ENCODE results near the gene NOC2L.
"Not testable (repeated sequence)": the region's sequence is repeated elsewhere in the genome, so short reads cannot be mapped to it uniquely, and the experiment has no call there.

Gene NOC2L

GRCh38 chr1:997993-998744 lies 39.1 kb upstream of the NOC2L start:
- peaks cover 13% of the 10 kb centered on the region for H3K4me1 Mint-ChIP-seq
- no peak overlapping the region for H3K27ac Mint-ChIP-seq
- no peak for ATAC-seq
- peaks cover 40% of the 10 kb centered on the region for H3K27me3 Mint-ChIP-seq
- H3K4me3 Mint-ChIP-seq, result no peak overlapping the region
- DNase-seq, result peak; percentile 6
- no peaks in the 10 kb centered on the region for H3K36me3 Mint-ChIP-seq (ENCODE audit: low read depth)
- H3K9me3 Mint-ChIP-seq, result no peaks in the 10 kb centered on the region

- H3K27ac Mint-ChIP-seq, result no peak overlapping the region
- ATAC-seq (no peak), DNase-seq (no peak)
- H3K4me3 Mint-ChIP-seq, result no peak overlapping the region
- H3K27me3 Mint-ChIP-seq, result peaks cover 36% of the 10 kb centered on the region
- H3K9me3 Mint-ChIP-seq, result no peaks in the 10 kb centered on the region
- H3K4me1 Mint-ChIP-seq, result peaks cover 17% of the 10 kb centered on the region
- H3K36me3 Mint-ChIP-seq (ENCODE audit: low read depth), result no peaks in the 10 kb centered on the region
Observed at GRCh38 chr1:997713-997992, 38.6 kb upstream of the NOC2L start.

DNA sequence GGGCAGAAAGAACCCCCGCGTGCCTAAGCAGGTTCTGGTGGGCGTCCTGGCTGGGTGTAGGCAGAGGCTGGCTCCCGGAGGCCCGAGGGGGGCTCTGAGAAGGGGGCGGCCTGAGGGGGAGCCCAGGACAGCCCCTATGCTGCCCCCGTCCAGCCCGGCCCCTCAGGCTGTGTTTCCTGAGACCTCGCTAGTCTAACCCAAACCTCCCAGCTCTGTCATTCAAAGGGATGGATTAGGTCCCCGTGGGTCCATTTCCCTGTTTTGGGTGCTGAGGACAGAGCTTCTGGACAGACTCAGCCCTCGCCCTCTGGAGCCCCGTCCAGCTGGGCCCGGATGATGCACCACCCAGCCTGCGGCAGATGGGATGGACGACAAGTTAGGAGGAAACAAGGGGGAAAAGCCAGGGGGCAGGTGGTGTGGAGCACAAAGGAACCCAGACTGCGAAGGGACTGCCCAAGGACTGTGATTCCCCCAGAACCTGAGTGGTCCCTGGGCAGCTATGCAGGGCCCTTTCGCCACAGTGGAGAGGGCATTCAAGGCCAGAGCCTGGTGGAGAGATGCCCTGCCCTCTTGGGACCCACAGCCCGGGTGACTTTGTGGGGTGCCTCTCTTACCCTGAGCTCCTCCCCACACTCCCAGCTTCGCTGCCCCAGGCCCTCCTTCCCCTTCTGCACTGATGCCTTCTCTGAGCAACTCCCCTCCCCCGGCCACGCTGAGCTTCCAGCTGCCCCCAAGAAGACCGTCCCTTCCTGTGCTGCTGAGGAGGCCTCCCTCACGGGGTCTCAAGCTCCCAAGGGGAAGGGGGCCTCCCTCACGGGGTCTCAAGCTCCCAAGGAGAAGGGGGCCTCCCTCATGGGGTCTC lies 38.0 kb upstream of the NOC2L start:
- H3K27ac Mint-ChIP-seq, result no peak overlapping the region
- H3K4me1 Mint-ChIP-seq, result peaks cover 23% of the 10 kb centered on the region
- H3K36me3 Mint-ChIP-seq (ENCODE audit: low read depth), result no peaks in the 10 kb centered on the region
- no peak for ATAC-seq
- H3K4me3 Mint-ChIP-seq, result no peak overlapping the region
- H3K9me3 Mint-ChIP-seq, result no peaks in the 10 kb centered on the region
- DNase-seq, result no peak
- peaks cover 35% of the 10 kb centered on the region for H3K27me3 Mint-ChIP-seq

GRCh38 chr1:995665-996633 lies 36.9 kb upstream of the NOC2L start:
- H3K27ac Mint-ChIP-seq, result no peak overlapping the region
- H3K4me3 Mint-ChIP-seq, result no peak overlapping the region

GRCh38 chr1:994546-994945 lies 35.5 kb upstream of the NOC2L start:
- ATAC-seq, H3K4me3 Mint-ChIP-seq: not testable (repeated sequence)

More at GRCh38 chr1:995665-996633, 36.9 kb upstream of the NOC2L start:
- H3K36me3 Mint-ChIP-seq (ENCODE audit: low read depth), result no peaks in the 10 kb centered on the region
- no peaks in the 10 kb centered on the region for H3K9me3 Mint-ChIP-seq
- DNase-seq (no peak), ATAC-seq (no peak)
- peaks cover 34% of the 10 kb centered on the region for H3K27me3 Mint-ChIP-seq
- H3K4me1 Mint-ChIP-seq, result peaks cover 30% of the 10 kb centered on the region

DNA sequence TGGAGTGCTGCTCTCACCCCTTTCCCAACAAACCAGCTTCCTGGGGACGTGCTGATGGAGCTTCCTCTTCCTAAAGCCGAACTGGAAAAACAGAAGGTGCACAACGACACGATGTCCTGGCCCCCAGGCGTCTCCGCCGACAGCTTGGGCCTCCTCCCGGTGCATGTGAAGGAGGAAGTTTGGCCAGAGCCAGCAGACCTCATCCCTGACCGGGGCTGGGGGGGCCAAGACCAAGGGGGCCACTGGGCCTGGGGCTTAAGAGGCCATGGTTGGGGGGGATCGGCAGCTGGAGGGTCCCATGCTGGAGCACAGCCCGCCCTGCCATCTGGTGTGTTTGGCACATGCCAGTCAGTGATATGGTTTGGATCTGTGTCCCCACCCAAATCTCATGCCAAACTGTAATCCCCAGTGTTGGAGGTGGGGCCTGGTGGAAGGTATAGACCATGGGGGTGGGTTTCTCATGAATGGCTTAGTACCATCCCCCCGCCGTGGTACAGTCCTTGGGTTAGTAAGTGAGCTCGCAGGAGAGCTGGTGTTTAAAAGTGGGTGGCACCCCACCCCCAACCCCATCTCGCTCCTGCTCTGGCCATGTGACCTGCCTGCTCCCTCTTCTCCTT lies 34.4 kb upstream of the NOC2L start:
- Mint-ChIP-seq H3K9me3 (no peaks in the 10 kb centered on the region), H3K36me3 (ENCODE audit: low read depth) (no peaks in the 10 kb centered on the region), H3K4me3 (no peak overlapping the region), H3K27ac (no peak overlapping the region), H3K4me1 (peaks cover 27% of the 10 kb centered on the region), H3K27me3 (peaks cover 41% of the 10 kb centered on the region)
- no peak for DNase-seq
- ATAC-seq, result no peak

More at GRCh38 chr1:994546-994945, 35.5 kb upstream of the NOC2L start:
- not testable (repeated sequence) for H3K27ac Mint-ChIP-seq; H3K36me3 Mint-ChIP-seq (ENCODE audit: low read depth); H3K9me3 Mint-ChIP-seq; DNase-seq
- peaks cover 27% of the 10 kb centered on the region for H3K4me1 Mint-ChIP-seq
- H3K27me3 Mint-ChIP-seq, result peaks cover 34% of the 10 kb centered on the region

DNA sequence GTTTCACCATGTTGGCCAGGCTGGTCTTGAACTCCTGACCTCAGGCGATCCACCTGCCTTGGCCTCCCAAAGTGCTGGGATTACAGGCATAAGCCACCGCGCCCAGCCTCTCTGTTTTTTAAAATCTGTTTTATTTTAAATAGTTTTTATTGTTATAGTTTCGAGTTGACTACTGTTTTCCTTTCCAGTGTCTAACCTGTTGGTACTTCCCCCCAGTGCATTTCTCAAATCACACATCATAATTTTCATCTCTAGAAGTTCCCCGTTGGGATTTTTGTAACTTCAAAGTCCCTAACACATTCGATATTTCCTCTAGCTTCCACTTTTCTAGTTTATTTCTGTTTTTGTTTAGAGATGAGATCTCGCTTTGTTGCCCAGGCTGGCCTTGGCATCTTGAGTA lies 33.3 kb upstream of the NOC2L start:
- Mint-ChIP-seq H3K4me3 (no peak overlapping the region), H3K4me1 (peaks cover 27% of the 10 kb centered on the region), H3K27me3 (peaks cover 44% of the 10 kb centered on the region), H3K27ac (no peak overlapping the region), H3K9me3 (no peaks in the 10 kb centered on the region), H3K36me3 (ENCODE audit: low read depth) (no peaks in the 10 kb centered on the region)
- ATAC-seq (peak; percentile 22), DNase-seq (no peak)

GRCh38 chr1:991895-992294 lies 32.8 kb upstream of the NOC2L start:
- ATAC-seq (no peak), DNase-seq (no peak)
- H3K4me3 Mint-ChIP-seq, result no peak overlapping the region
- no peaks in the 10 kb centered on the region for H3K9me3 Mint-ChIP-seq
- peaks cover 23% of the 10 kb centered on the region for H3K4me1 Mint-ChIP-seq
- peaks cover 39% of the 10 kb centered on the region for H3K27me3 Mint-ChIP-seq
- no peak overlapping the region for H3K27ac Mint-ChIP-seq
- no peaks in the 10 kb centered on the region for H3K36me3 Mint-ChIP-seq (ENCODE audit: low read depth)

GRCh38 chr1:991275-991674 lies 32.2 kb upstream of the NOC2L start:
- peaks cover 42% of the 10 kb centered on the region for H3K27me3 Mint-ChIP-seq
- peaks cover 23% of the 10 kb centered on the region for H3K4me1 Mint-ChIP-seq
- not testable (repeated sequence) for H3K4me3 Mint-ChIP-seq; H3K36me3 Mint-ChIP-seq (ENCODE audit: low read depth); ATAC-seq; H3K27ac Mint-ChIP-seq; DNase-seq; H3K9me3 Mint-ChIP-seq

- peaks cover 16% of the 10 kb centered on the region for H3K4me1 Mint-ChIP-seq
- H3K27ac Mint-ChIP-seq; H3K4me3 Mint-ChIP-seq; H3K36me3 Mint-ChIP-seq (ENCODE audit: low read depth); H3K9me3 Mint-ChIP-seq; ATAC-seq; DNase-seq: not testable (repeated sequence)
- H3K27me3 Mint-ChIP-seq, result peaks cover 39% of the 10 kb centered on the region
Observed at GRCh38 chr1:988061-988460, 29.0 kb upstream of the NOC2L start.

GRCh38 chr1:985126-985525 lies 26.1 kb upstream of the NOC2L start:
- no peak for ATAC-seq
- no peak for DNase-seq
- H3K4me3 Mint-ChIP-seq, result no peak overlapping the region
- H3K27me3 Mint-ChIP-seq, result peaks cover 37% of the 10 kb centered on the region
- H3K9me3 Mint-ChIP-seq, result no peaks in the 10 kb centered on the region
- no peaks in the 10 kb centered on the region for H3K4me1 Mint-ChIP-seq
- no peaks in the 10 kb centered on the region for H3K36me3 Mint-ChIP-seq (ENCODE audit: low read depth)
- H3K27ac Mint-ChIP-seq, result no peak overlapping the region

GRCh38 chr1:984476-984814 lies 25.4 kb upstream of the NOC2L start:
- Mint-ChIP-seq H3K27ac (no peak overlapping the region), H3K4me3 (no peak overlapping the region), H3K36me3 (ENCODE audit: low read depth) (no peaks in the 10 kb centered on the region), H3K4me1 (no peaks in the 10 kb centered on the region), H3K9me3 (no peaks in the 10 kb centered on the region), H3K27me3 (peaks cover 33% of the 10 kb centered on the region)
- no peak for ATAC-seq
- no peak for DNase-seq

GRCh38 chr1:983798-984475 lies 24.9 kb upstream of the NOC2L start:
- ATAC-seq, result peak; percentile 50
- Mint-ChIP-seq H3K9me3 (no peaks in the 10 kb centered on the region), H3K27me3 (peaks cover 27% of the 10 kb centered on the region)

More at GRCh38 chr1:983798-984475, 24.9 kb upstream of the NOC2L start:
- peak; percentile 78 for DNase-seq
- H3K36me3 Mint-ChIP-seq (ENCODE audit: low read depth), result no peaks in the 10 kb centered on the region
- H3K4me3 Mint-ChIP-seq, result no peak overlapping the region
- no peaks in the 10 kb centered on the region for H3K4me1 Mint-ChIP-seq
- H3K27ac Mint-ChIP-seq, result no peak overlapping the region
